Posterior cingulate gyrus (tissue), 11 donors: ENCODE measurements around the gene RNLS.
A peak's percentile ranks its signal among the peaks of the same experiment; 100 is the strongest.

Experiments
- DNase-seq, 10 donors: peaks; one replicate each; pipeline versions ENCODE4 v3.0.0 to v3.0.0-alpha.2; 2020 to 2021; ENCODE audit warnings: mixed read lengths in 3 of 10
- intact Hi-C: fragments of 100-400 bp; cut with DNase I; formaldehyde crosslinking; loops from one replicate; pipeline ENCODE4 v1.15.1; 2023

The RNLS gene

GRCh38 chr10:88555190-88555908, 27.8 kb downstream of the RNLS start:
- intact Hi-C loops = loop anchor here (10.0 kb wide), 1 partner anchor 151 kb away; no protein-coding TSS in a partner anchor

DNA sequence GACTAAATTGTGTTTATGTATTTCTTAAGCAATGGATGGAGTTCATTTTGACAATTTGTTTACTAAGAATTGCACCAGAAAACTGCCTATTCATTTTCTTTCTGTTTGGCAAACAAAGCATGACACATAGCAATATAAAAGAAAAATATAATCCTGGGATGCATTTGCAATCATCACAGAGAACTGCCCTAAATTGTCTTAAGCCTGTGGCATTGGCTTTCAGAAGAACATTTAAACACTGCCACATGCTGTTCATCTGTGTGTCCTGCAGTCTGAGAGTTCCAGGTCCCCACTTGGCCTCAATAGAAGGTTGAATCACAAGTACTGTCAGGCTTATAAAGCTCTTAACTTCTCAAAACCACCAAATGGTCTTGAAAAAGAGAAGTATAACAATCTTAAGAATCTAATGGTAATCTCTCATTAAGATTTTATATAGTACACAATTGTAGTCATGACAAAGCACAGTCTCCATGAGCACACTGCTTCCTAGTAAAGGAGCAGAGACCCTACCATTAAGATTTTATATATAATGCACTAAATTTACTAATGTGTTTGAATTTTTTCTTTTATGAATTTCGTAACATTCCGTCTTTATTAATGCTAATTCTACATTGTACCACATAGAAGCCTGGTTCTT, 29.9 kb downstream of the RNLS start:
- intact Hi-C loops = loop anchor here (5.0 to 10.0 kb wide), 2 partner anchors 148 to 691 kb away; partner anchors contain the start of genes KLLN and PTEN

More at GRCh38 chr10:88555190-88555908, 27.8 kb downstream of the RNLS start:
- DNase-seq = no peak

DNA sequence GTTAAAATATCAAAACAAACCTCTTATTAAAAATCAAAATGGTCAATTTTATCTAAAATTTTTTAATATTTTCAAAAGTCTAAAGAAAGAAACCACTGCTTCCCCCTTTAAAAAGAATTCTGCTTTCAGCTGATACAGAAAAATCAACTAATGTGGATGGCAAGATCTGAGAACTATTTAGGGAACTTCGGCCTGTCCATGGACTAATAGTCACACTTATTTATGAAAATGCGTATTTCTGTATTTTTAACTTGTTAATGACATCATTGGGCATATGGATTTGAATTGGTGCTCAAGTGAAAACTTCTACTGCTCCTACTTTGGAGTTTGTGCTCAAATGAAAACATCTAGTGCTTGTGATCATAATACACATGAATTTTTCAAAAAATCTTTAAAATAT, 31.9 kb downstream of the RNLS start:
- intact Hi-C loops = loop anchor here (5.0 to 10.0 kb wide), 2 partner anchors 146 to 689 kb away; partner anchors contain the start of genes KLLN and PTEN

More for the DNA sequence above, 29.9 kb downstream of the RNLS start:
- DNase-seq = peak in 5 of 10 donors; percentile 14 to 62 (median 40)

GRCh38 chr10:88546497-88546896, 36.6 kb downstream of the RNLS start:
- intact Hi-C loops = no loop called here
- no peak for DNase-seq

More for the DNA sequence above, 31.9 kb downstream of the RNLS start:
- DNase-seq = no peak

DNA sequence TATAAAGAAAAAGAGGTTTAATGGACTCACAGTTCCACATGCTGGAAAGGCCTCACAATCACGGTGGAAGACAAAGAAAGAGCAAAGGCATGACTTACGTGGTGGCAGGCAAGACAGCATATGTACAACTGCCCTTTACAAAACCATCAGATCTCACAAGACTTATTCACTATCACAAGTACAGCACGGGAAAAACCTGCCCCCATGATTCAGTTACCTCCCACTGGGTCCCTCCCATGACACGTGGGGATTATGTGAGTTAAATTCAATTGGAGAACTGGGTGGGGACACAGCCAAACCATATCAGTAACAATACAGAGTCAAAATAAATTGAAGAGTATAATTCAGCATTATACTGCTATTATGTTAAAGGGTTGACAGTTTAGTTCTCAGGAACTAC, 37.8 kb downstream of the RNLS start:
- intact Hi-C loops = no loop called here
- no peak for DNase-seq

DNA sequence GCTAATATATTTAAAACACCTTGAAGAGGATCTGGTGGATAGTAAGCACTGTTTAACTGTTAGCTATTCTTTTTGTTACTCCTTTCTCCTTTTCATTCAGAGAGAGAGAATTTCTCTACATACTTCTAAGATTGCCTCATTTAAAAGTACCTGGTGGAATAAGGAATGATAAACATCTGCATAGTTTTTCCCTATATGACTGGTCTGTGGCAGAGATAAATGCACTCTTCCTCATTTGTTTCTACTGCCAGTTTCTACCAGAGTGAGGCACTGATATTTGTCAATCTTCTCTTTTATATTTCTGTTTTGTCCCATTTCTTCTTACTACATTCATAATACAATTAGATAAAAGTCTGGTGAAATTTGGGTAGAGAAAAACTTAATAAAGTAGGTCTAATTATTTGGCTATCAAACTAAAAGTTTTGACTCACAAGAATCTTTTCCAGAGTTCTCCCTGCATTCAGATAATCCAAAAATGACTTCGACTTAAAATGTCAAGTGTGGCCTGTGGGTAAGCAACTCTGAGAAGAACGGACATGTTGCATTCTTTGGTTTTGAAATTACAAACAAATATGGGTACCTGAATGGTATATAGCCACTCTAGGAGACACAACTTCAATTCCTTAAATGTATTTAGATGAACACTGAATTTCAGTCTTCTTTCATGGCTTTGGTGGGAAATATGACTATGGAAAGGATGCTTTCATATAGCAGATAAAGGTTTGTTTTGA, 38.8 kb downstream of the RNLS start:
- intact Hi-C loops = no loop called here

GRCh38 chr10:88542522-88542921, 40.6 kb downstream of the RNLS start:
- intact Hi-C loops = no loop called here

More for the DNA sequence above, 38.8 kb downstream of the RNLS start:
- DNase-seq = no peak

GRCh38 chr10:88541116-88541626, 41.9 kb downstream of the RNLS start:
- DNase-seq = no peak
- intact Hi-C loops = no loop called here

More at GRCh38 chr10:88542522-88542921, 40.6 kb downstream of the RNLS start:
- no peak for DNase-seq

DNA sequence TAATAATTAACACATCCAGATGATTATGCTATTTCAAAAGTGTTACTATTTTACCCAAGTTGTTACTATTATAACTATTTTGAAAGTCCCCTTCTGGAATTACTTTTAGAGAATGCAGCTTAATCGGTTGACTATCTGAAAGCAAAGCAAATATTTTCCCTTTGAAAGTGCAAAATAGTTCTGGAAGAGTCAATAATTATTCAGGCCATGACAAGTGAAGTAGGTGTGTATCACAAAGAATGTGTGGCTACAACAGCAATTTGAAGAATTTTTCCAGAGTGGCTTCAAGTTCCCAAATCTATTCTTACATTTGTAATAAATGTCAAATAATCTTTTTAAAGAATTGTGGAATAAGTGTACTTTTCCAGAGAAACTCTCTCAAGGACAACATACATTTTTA, 42.8 kb downstream of the RNLS start:
- intact Hi-C loops = no loop called here
- no peak for DNase-seq

DNA sequence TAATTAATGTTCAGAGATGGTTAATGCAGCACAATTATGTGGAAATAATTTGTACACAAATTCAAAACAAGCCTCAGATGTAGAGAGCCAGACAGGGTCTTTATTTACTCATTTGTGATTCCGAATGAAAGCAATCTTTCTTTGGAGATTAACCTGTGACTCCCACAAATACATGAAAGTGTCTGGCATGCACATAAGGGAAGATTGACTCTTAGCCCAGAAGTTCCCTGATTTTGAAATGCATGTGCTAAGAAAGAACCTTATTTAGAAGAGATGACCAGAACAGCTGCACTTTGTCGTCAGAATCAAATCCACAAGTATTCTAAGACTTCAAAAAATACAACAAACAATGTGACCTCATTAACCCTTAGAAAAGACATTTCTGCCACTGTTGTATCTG, 45.1 kb downstream of the RNLS start:
- DNase-seq = no peak

GRCh38 chr10:88537322-88537721, 45.8 kb downstream of the RNLS start:
- intact Hi-C loops = no loop called here
- DNase-seq = no peak

More for the DNA sequence above, 45.1 kb downstream of the RNLS start:
- intact Hi-C loops = no loop called here

- intact Hi-C loops = no loop called here
- no peak for DNase-seq
Measured at GRCh38 chr10:88536437-88536836, 46.7 kb downstream of the RNLS start.

- no peak for DNase-seq
- intact Hi-C loops = no loop called here
Measured at GRCh38 chr10:88534072-88534665, 48.9 kb downstream of the RNLS start.

GRCh38 chr10:88531392-88532052, 51.6 kb downstream of the RNLS start:
- intact Hi-C loops = no loop called here
- no peak for DNase-seq

DNA sequence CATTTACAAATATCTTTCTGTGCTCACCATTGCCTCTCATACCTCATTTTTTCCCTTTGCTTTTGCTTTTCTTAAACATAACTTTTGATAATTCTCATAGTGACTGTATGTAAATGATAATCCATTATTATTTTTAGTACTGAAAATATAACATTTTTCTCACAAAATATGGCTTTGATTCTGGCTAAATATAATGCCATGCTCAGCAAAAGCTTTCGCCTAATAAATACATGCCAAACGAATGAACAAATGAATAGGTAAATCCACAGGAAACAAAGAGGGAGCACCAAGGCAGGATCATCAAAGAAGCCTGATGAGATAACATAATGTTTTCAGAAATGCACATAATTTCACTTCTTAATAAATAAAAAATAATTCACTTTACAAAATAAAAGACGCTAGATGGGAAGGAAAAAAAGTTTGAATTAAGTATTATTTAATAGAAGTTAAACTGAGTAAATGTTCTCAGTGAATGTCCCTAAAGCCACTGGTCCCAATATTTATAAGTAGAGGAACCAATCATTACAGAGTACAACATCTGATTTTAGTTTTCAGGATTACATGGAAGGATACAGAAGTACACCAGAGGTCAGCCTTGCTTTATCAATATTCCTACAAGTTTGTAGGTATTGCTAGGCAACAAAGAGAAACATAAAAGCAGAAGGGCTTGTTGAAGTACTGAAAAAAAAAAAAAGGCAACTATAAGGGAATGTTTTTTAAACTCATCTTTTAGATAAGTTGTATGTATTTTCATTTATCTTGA, 52.3 kb downstream of the RNLS start:
- intact Hi-C loops = no loop called here
- DNase-seq = no peak

GRCh38 chr10:88530093-88530492, 53.0 kb downstream of the RNLS start:
- intact Hi-C loops = no loop called here
- no peak for DNase-seq

DNA sequence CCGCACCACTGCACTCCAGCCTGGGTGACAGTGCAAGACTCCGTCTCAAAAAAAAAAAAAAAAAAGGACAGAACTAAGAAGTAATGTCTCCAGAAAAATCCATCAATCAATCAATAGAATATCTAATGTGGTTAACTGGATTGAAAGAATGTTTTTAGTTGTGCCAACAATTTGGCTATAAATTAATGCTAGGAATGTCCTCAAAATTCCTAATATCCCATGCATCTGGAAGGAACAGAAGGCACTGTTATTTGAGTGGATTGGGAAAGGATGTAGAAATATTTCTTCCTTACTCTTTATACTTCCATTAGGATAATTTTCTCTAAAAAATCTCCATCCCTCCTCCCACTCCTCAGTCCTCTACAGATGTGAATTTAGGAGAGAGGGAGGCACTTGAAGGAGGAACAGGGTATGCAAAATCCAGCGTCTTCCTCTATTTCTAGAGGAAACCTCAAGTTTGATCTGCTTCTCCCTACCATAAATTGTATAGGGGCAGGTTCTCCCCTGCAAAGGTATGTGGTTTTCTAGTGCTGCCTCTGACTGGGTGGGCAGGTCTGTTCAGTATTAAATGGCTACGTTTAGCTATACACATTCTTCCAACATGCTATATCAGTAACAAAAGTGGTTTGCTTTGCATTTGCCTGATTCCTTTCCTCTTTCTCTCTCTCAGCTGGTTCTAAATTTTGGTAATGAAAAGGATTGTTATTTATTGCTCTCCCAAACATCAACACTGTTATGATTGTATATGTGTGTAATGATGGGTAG, 54.1 kb downstream of the RNLS start:
- intact Hi-C loops = no loop called here
- DNase-seq = no peak

DNA sequence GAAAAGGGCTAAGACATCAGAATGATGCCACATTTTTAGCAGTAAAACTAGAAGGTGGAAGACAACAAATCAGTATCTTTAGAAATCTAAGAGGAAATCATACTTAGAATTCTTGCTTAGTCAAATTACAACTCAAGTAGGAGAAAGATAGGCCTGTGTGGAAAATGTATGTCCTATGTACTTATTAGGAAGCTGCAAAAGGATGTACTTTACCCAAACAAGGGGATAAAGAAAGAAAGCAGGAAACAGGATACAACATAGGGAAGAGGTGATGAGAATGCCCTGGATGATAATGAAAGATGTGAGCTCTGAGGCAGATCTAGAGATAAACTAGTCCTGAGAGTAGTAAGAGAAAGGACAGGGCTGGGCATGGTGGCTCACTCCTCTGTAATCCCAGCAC, 54.9 kb downstream of the RNLS start:
- no peak for DNase-seq
- intact Hi-C loops = no loop called here

DNA sequence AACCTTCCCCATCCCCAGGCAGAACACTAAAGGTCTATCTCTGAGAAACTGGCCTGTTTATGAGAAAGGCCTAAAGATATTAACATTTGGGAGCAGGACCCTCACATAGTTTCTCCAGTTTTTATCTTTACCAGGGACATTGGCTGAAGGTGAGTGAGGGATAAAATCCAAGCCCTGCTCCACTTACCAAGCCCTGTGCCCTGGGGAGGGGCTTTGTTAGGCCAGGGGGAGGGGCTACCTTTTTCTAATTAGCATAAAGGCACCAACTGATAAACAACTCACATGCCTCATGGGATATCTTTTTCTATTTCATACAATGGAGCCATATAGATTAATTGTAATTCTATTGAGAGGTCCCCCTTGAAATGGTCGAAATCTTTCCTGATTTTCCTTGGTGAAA, 55.9 kb downstream of the RNLS start:
- intact Hi-C loops = no loop called here
- DNase-seq = no peak
